HepG2 (cell line): ENCODE results near the gene TCAP. TPM values are rescaled to one million over a fixed set of nuclear protein-coding genes. Genes with fewer than 3 reads are reported as not detected.
A peak's percentile ranks its signal among the peaks of the same experiment; 100 is the strongest.

Source experiments
- ELK4 ChIP-seq: sonication (generic); formaldehyde crosslinking; IDR thresholded peaks from 2 replicates; pipeline ENCODE4 v1.9.0; 2021; ENCODE audit warnings: missing genetic modification reagents, borderline replicate concordance
- MED1 ChIP-seq: sonication (generic); formaldehyde crosslinking; IDR thresholded peaks from 2 replicates; pipeline ENCODE4 v1.4.0; 2020; ENCODE audit warnings: missing genetic modification reagents
- NFAT5 ChIP-seq: sonication (generic); formaldehyde crosslinking; IDR thresholded peaks from 2 replicates; pipeline ENCODE4 v1.4.0; 2020; ENCODE audit warnings: missing genetic modification reagents
- SCMH1 ChIP-seq: sonication (generic); formaldehyde crosslinking; IDR thresholded peaks from 2 replicates; pipeline ENCODE4 v1.9.0; 2021; ENCODE audit warnings: missing genetic modification reagents, mild to moderate bottlenecking, borderline replicate concordance
- SIN3A ChIP-seq: IDR thresholded peaks from 2 replicates; pipeline ENCODE4 v1.6.1; 2011; ENCODE audit warnings: low read depth, mild to moderate bottlenecking, control low read depth, low read length, borderline replicate concordance
- TIGD3 ChIP-seq: sonication (generic); formaldehyde crosslinking; IDR thresholded peaks from 2 replicates; pipeline ENCODE4 v1.5.1; 2020; ENCODE audit warnings: mild to moderate bottlenecking, missing genetic modification reagents, borderline replicate concordance
- YEATS2 ChIP-seq: sonication (generic); formaldehyde crosslinking; IDR thresholded peaks from 2 replicates; pipeline ENCODE4 v1.4.0; 2020; ENCODE audit warnings: missing genetic modification reagents, borderline replicate concordance
- YY1 ChIP-seq: IDR thresholded peaks from 2 replicates; pipeline ENCODE4 v1.6.1; 2011; ENCODE audit warnings: low read length, low read depth, moderate library complexity, mild to moderate bottlenecking; ENCODE audit not compliant: insufficient read depth, insufficient replicate concordance
- ZFP91 ChIP-seq: sonication (generic); formaldehyde crosslinking; IDR thresholded peaks from 2 replicates; pipeline ENCODE4 v1.9.0; 2022; ENCODE audit warnings: missing genetic modification reagents, mild to moderate bottlenecking, borderline replicate concordance
- ZNF33A ChIP-seq: sonication (generic); formaldehyde crosslinking; IDR thresholded peaks from 2 replicates; pipeline ENCODE4 v1.5.1; 2020; ENCODE audit warnings: missing genetic modification reagents, mild to moderate bottlenecking, moderate library complexity, borderline replicate concordance
- ZNF468 ChIP-seq: sonication (generic); formaldehyde crosslinking; IDR thresholded peaks from 2 replicates; pipeline ENCODE4 v1.8.0; 2022; ENCODE audit warnings: mild to moderate bottlenecking, moderate library complexity, missing genetic modification reagents
- ZNF530 ChIP-seq: sonication (generic); formaldehyde crosslinking; IDR thresholded peaks from 2 replicates; pipeline ENCODE4 v1.5.0; 2020; ENCODE audit warnings: low read depth, mild to moderate bottlenecking, missing genetic modification reagents
- ZNF639 ChIP-seq: conservative IDR thresholded peaks from 2 replicates; pipeline ENCODE4 v1.6.1; 2018; ENCODE audit warnings: missing genetic modification reagents
- ZSCAN25 ChIP-seq: sonication (generic); formaldehyde crosslinking; IDR thresholded peaks from 2 replicates; pipeline ENCODE4 v1.8.0; 2022; ENCODE audit warnings: mild to moderate bottlenecking, missing genetic modification reagents
- polyA plus RNA-seq, 8 experiments: library from polyadenylated mRNA; depleted of rRNA in 3 of 8; stranded (reverse) in 7 of 8; unstranded in 1 of 8; fragments of >200 nt; fragmentation: Illumina TruSeq in 4 of 8; extraction: Trizol in 4 of 8; gene quantifications; 2 replicates each; pipeline versions ENCODE4 v1.2.1 to v1.2.3, GENCODE V29; 2011 to 2016; ENCODE audit warnings: low read depth in 4 of 8, missing spikeins in 1 of 8, mixed read lengths in 1 of 8; ENCODE audit not compliant: insufficient read depth in 1 of 8
- total RNA-seq, 5 experiments: library from RNA; depleted of rRNA; stranded (reverse); fragments of >200 nt; fragmentation: Illumina TruSeq; extraction: Trizol; gene quantifications; 2 replicates each; pipeline ENCODE4 v1.2.3, GENCODE V29; 2016; ENCODE audit warnings: low read depth in 1 of 5

TCAP gene
- total and polyA plus RNA-seq, 2 of the 13 experiments (the other 11 are each of a cell fraction or from before 2014, with no cell fraction given) = 0.24 to 0.65 TPM

GRCh38 chr17:39652587-39653315, 12.4 kb upstream of the TCAP start (continued):
- TF ChIP-seq TIGD3 (CRISPR knock-in tag) = no peak
- no peak for TF ChIP-seq NFAT5
- TF ChIP-seq ZNF639 (CRISPR knock-in tag) = no peak
- TF ChIP-seq ZSCAN25 (CRISPR knock-in tag) = peak; percentile 54; the same call in 1 of the 2 replicates
- TF ChIP-seq YEATS2 (CRISPR knock-in tag) = no peak
- no peak for TF ChIP-seq YY1
- TF ChIP-seq ZFP91 (CRISPR knock-in tag) = no peak; the same call in 1 of the 2 replicates
- TF ChIP-seq ZNF33A (CRISPR knock-in tag) = no peak
- TF ChIP-seq ELK4 (CRISPR knock-in tag) = no peak
- TF ChIP-seq ZNF468 (CRISPR knock-in tag) = no peak
- TF ChIP-seq ZNF530 = no peak
- no peak for TF ChIP-seq SCMH1
- TF ChIP-seq MED1 = no peak
- TF ChIP-seq SIN3A = no peak
